DND-41 (cell line): ENCODE data around the gene WDR90.

Experiments used
- ATAC-seq: fragments of 200-7000 bp; cut with Tn5 transposase; 3 replicates; pipeline ENCODE4 v1.9.1; 2021; ENCODE audit warnings: low read depth; ENCODE audit not compliant: insufficient read depth
- DNase-seq: peaks from one replicate; pipeline ENCODE4 v3.0.0-alpha.2; 2020
- H2AFZ ChIP-seq: 2 replicates; pipeline ENCODE4 v1.6.0; 2012; ENCODE audit warnings: low read depth, low read length
- H3K27ac ChIP-seq: 2 replicates; pipeline ENCODE4 v1.5.1; 2012; ENCODE audit warnings: low read length, inconsistent platforms
- H3K27me3 ChIP-seq: fragments of 200-600 bp; sonication (generic); 2 replicates; pipeline ENCODE4 v1.6.0; 2012; ENCODE audit warnings: low read length, mild to moderate bottlenecking, inconsistent platforms; ENCODE audit not compliant: insufficient read depth, poor library complexity
- H3K36me3 ChIP-seq: 2 replicates; pipeline ENCODE4 v1.5.1; 2012; ENCODE audit warnings: low read length, inconsistent platforms; ENCODE audit not compliant: insufficient read depth
- H3K4me1 ChIP-seq: 2 replicates; pipeline ENCODE4 v1.5.1; 2012; ENCODE audit warnings: mild to moderate bottlenecking, low read length; ENCODE audit not compliant: insufficient read depth
- H3K4me2 ChIP-seq: 2 replicates; pipeline ENCODE4 v1.6.0; 2012; ENCODE audit warnings: mild to moderate bottlenecking, moderate library complexity, low read length, inconsistent platforms; ENCODE audit not compliant: insufficient read depth
- H3K4me3 ChIP-seq, 2 experiments: fragments of 200-600 bp in 1 of 2; shearing (Covaris generic) in 1 of 2; 2 replicates each; pipeline ENCODE4 v1.5.1; 2012 to 2016; ENCODE audit warnings: inconsistent platforms in 2 of 2, low read length in 2 of 2, mild to moderate bottlenecking in 2 of 2, low read depth in 1 of 2, moderate library complexity in 1 of 2
- H3K79me2 ChIP-seq: 2 replicates; pipeline ENCODE4 v1.6.0; 2012; ENCODE audit warnings: low read length, inconsistent platforms; ENCODE audit not compliant: insufficient read depth
- H3K9ac ChIP-seq: 2 replicates; pipeline ENCODE4 v1.6.0; 2012; ENCODE audit warnings: low read depth, mild to moderate bottlenecking, inconsistent platforms, low read length, moderate library complexity
- H3K9me3 ChIP-seq: 2 replicates; pipeline ENCODE4 v1.5.1; 2012; ENCODE audit warnings: low read length, moderate library complexity, mild to moderate bottlenecking, inconsistent platforms; ENCODE audit not compliant: insufficient read depth, severe bottlenecking
- H4K20me1 ChIP-seq: 2 replicates; pipeline ENCODE4 v1.6.0; 2012; ENCODE audit warnings: low read length; ENCODE audit not compliant: insufficient read depth
- CTCF ChIP-seq: IDR thresholded peaks from 2 replicates; pipeline ENCODE4 v1.5.1; 2012; ENCODE audit warnings: borderline replicate concordance, low read length, moderate library complexity, mild to moderate bottlenecking; ENCODE audit not compliant: poor library complexity, severe bottlenecking; ENCODE audit errors: extremely low read depth
- EZH2 ChIP-seq: IDR thresholded peaks from 3 replicates; pipeline ENCODE4 v1.6.1; 2012; ENCODE audit warnings: borderline replicate concordance, low read depth, mild to moderate bottlenecking, moderate library complexity, low read length, inconsistent platforms; ENCODE audit not compliant: severe bottlenecking

The WDR90 gene

GRCh38 chr16:695355-696089 is 46.4 kb downstream of the WDR90 start:
- ATAC-seq (no peak), DNase-seq (no peak)
- Histone ChIP-seq H2AFZ (no peak overlapping the region), H3K4me2 (no peak overlapping the region), H3K4me3 (no peak overlapping the region), H3K9ac (no peak overlapping the region), H4K20me1 (peaks cover 5% of the 10 kb centered on the region; the same call in 1 of the 2 replicates), H3K79me2 (no peaks in the 10 kb centered on the region), H3K36me3 (no peaks in the 10 kb centered on the region), H3K9me3 (no peaks in the 10 kb centered on the region), H3K27ac (no peak overlapping the region), H3K27me3 (no peaks in the 10 kb centered on the region), H3K4me1 (peaks cover 5% of the 10 kb centered on the region; the same call in 1 of the 2 replicates)
- TF ChIP-seq CTCF: no peak
- TF ChIP-seq EZH2: no peak

GRCh38 chr16:698911-699671 is 49.9 kb downstream of the WDR90 start:
- no peak for DNase-seq
- H3K27me3 ChIP-seq: no peaks in the 10 kb centered on the region
- no peaks in the 10 kb centered on the region for H3K36me3 ChIP-seq
- H3K4me3 ChIP-seq: no peak overlapping the region
- H4K20me1 ChIP-seq: peaks cover 5% of the 10 kb centered on the region
- H3K9ac ChIP-seq: no peak overlapping the region
- TF ChIP-seq CTCF (no peak), EZH2 (no peak)
- no peaks in the 10 kb centered on the region for H3K4me1 ChIP-seq
- H3K4me2 ChIP-seq: no peak overlapping the region
- H3K27ac ChIP-seq: no peak overlapping the region
- no peaks in the 10 kb centered on the region for H3K9me3 ChIP-seq
- no peak for ATAC-seq
- H3K79me2 ChIP-seq: no peaks in the 10 kb centered on the region
- no peak overlapping the region for H2AFZ ChIP-seq

- Histone ChIP-seq H3K36me3 (no peaks in the 10 kb centered on the region), H3K9ac (no peak overlapping the region), H3K4me3 (no peak overlapping the region), H3K9me3 (no peaks in the 10 kb centered on the region), H4K20me1 (peaks cover 5% of the 10 kb centered on the region), H3K27me3 (no peaks in the 10 kb centered on the region), H3K27ac (no peak overlapping the region), H3K4me1 (no peaks in the 10 kb centered on the region), H2AFZ (no peak overlapping the region), H3K79me2 (no peaks in the 10 kb centered on the region), H3K4me2 (no peak overlapping the region)
- ATAC-seq (peak; percentile 91), DNase-seq (peak; percentile 53)
- TF ChIP-seq EZH2 (no peak), CTCF (no peak)
These were observed 51.8 kb downstream of the WDR90 start for GRCh38 chr16:700684-701584.
